Esophagus mucosa (tissue), 1 donor: ENCODE measurements around the gene PLVAP. TPM values are rescaled to one million over a fixed set of nuclear protein-coding genes. Genes with fewer than 3 reads are reported as not detected.
A peak's percentile ranks its signal among the peaks of the same experiment; 100 is the strongest.

Experiments
- ATAC-seq: fragments of 200-7000 bp; cut with Tn5 transposase; one replicate; pipeline ENCODE4 v1.9.1; 2020
- total RNA-seq: library from RNA; stranded (reverse); gene quantifications from one replicate; pipeline ENCODE4 v1.2.4, GENCODE V29; 2023
- donor health status: DM: yes; HTN: yes; CAD: no.

The PLVAP gene
- total RNA-seq, 1 donor from 2014 or later: 22.6 TPM

DNA sequence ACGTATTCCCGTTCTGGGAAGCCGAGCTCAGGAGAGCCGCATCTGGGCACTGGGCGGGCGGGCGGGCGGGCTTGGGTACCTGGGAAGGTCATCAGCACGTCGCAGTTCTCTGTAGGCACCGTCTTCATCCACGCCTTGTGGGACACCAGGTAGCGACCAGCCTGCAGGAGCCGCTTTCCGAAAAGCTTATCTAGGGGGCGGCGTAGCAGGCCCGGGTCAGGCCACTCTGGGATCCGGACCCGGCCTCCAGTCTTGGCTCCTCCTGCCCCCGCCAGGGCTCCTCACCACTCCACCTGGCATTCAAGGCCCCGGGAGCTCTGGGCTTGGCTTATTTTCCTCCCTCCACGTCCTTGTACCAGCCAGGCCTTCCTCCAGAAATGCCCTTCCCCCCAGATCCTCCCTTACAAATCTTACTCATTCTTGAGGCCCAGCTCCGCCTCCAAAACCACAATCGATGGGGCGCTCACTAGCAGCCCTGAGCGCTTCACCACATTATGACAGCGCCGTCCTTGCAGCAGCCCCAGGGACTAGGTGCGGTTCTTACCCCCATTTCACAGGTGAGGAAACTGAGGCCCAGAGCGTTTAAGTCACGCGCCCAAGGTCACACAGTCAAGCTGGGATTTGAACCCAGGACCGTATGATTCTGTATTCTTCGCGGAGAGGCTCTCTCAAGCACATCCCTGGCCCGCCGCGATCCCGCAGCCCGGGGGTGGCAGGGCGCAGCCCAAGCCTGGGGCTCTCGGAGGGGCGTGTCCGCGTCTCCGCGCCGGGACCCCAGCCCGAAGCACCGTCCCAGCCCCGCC is 43.3 kb downstream of the PLVAP start:
- ATAC-seq: peak; percentile 24

DNA sequence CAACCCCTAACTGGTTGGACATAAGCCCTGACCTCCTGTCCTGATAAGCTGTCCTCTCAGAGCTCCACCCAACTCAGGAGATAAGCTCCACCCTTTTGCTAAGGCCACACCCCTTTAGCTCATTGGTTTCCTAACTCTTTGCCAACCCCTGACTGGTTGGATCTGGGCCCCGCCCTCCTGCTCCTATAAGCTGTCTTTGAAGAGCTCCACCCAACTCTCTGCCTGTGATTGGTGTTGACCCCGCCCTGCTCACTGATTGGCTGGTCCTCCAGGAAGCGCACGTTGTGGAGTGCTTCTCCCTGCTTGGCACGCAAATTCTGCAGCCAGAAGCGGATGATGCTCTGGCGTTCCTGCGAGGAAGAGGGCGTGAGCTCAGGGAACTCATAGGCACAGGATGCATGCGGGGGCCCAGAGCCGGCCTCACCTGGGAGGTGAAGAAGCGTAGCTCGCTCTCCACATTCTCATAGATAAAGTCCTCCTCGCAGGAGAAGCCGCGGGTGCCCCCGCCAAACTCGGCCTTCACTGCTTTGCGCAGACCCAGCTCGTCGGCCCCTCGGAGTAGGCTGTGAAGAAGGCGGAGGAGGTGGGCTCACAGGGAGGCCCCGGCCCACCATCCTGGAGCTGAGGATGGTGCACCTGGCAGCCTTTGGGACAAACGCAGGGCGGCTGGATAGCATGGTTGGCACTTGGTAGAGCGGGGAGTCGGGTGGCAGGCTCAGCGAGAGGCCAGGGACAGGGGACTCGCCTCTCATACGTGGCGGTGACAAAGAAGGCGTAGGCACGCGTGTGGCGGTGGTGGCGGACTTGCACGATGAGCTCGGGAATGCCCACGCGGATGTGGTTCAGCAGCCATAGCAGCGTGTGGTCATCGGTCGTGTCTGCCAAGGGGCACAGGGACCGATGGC is 44.2 kb downstream of the PLVAP start:
- no peak for ATAC-seq

DNA sequence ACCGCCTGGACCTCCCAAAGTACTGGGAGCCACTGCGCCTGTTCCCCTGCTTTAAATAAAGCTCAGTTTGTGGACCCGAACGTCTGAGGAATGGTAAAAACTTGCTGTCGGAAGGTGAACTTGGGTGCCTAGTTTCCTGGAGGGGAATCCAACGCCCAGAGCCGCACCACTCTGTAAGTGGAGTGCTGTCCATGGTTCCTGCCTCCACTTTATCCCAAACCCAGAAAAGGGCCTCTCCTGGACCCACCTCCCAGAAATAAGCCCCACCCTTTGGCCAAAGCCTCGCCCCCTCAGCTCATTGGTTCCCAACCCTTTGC is 44.8 kb downstream of the PLVAP start:
- ATAC-seq: no peak

DNA sequence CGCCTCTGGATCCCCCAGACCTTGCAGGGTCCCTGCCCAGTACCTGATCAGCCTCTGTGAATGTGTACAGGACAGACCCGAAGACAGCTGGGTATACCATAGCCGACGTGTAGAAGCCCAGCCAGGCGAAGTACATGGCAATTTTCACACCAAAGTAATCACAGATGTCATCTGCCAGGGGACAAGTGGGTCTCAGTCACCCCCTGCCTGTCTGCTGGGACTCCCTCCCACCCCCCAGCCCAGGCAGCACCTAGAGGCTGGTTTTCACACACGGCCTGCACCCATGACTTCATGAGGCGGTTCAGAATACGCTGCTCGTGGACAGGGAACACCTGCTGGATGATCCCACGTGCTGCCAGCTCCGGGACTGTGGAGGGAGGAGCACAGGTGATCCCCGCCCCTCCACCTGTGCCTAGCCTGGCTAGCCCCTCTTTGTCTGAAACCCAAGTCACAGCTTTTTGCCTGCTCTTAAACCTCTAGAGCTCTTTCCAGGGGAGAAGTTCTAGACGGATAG is 46.0 kb downstream of the PLVAP start:
- no peak for ATAC-seq

DNA sequence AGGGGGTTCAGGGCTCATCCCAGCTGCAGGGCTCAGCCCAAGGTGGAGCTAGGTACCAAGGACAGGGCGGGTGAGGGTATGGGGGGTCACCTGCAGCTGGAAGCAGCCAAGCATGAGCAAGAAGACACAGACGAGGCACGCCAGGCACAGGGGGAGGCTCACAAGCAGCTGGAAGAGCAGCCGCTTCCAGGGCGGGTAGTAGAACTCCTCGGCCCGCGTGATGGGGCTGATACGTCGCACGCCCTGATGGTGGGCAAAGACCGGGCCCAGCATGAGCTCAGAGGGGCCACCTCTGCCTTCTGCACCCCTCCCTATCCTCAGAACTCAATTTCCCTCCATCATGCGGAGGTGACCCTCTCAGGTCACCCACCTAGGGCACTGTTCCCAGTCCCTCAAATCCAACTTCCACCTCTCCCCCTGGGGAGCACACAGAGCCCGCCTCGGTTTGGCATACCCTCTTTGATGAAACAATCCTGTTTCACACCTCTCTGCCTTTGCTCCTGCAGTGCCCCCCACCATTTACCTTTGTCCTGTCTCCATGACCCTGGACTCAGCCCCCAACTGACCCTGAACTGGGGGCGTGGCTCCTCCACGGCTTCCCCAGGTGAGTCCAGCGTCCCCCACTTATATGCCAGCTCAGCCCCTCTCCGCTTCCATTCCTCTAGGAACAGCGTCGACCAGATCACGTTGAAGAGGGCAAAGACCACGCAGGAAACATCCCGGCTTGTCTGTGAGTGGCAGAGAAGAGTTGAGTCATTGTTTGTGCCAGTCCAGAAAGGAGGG is 46.7 kb downstream of the PLVAP start:
- ATAC-seq: no peak

DNA sequence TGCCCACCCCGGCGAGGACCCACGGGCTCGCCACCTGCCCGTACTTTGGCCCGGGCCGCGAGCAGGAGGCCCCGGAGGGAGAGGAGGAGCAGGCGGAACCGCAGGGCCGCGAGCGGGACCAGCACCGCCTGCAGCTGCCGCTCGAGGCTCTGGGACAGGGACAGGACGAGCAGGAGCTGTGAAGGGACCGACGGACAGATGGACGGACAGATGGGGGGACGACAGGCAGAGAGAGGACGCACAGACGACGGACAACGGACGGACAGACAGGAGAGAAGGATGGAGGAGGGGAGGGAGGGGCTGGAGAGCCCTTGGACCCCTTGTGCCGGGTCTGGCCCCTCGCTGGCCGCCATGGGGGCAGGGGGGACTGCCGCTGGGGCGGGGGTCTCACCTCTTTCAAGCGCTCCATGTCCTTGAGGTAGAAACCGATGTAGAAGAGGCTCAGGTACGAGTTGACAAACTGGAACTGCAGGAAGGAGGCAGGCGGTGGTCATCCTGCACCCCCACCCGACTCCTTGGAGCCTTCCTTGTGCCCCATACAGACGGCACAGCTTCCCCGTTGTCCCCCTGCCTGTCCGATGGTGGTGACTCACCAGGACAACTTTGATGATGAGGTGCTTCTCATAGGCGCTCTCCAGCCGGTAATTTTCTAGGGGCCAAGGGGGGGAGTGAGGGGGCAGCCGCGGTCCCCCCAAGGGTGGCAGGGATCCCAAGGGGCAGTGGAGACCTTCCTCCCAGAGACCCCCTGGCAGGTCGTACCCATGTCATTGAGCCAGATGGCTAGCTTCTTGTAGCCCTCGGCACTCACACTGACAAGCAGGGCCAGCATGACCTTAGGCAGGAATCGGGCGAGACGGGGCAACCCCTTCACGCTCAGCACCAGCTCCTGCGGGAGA is 47.5 kb downstream of the PLVAP start:
- ATAC-seq: no peak

DNA sequence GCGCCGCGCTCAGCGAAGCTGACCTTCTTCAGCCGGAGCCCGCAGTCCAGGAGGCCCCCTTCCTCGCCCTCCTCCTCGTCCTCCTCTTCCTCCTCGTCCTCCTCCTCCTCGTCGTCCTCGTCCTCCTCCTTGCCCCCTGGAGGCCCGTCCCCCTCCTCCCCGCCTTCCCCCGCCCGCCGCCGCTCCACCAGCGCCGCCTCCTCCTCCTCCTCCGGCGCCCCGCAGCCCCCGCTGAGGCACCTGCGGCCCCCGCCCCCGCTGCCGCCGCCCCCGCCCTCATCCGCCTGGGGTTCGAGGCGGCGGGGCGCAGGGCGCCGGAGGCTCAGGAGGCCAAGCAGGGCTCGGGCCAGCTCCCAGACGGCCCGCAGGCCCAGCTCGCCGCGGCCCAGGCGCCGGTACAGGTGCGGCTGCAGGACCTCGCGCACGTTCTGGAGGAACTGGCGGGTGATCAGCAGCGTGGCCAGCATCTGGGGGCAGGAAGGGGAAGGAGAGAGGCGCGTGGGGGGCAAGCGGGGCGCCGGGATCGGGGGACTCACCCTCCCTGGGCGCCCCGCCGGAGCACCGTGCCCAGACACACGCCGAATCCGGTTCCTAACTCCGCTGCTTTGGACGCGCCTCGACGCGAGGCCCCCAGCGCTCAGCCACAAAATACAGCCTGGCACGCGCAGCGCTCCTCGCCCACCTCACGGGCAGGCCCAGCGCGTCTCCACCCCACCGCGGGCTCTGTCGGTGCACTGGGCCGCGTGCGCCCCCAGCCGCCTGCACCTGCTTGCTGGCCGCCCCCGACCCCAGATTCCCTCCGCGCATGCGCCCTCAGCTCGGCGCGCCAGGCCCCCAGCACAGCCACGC is 48.4 kb downstream of the PLVAP start:
- ATAC-seq: no peak

DNA sequence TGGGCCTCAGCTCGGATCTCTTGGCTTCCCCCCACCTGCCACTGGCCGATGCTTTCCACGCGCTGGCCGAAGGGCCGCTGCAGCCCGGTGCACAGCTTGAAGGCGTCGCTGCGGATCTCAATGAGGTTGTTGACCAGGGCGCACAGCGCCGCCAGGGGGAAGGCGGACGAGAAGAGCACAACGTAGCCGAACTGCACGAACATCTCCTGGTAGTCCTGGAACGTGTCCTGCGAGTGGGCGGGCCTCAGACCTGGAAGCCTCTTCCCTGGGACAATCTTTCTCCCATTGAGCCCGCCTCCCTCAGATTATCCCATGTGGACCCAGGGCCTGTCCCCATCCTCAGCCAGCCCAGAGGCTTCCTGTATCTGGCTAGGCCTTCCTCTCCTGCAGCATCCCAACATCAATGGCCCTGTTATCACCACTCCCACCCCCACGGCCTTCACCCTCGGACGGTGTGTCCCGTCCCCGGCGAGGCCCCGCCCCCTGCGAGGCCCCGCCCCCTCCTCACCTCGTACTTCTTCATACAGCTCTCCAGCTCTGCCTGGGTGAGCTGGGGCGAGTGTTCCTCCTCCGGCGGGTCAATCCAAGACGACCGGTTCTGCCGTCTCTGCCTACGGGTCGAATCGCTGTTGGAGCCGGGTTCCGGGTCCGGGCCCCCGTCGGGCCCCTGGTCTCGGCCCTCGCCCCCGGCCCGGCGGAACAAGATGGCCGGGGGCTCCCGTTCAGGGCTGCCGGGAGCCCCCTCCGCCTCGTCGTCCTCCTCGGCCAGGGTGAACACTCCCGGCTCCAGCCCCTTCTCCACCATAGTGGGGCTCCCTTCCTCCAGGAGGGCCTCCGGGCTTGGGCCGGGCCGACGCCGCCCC is 49.3 kb downstream of the PLVAP start:
- peak; percentile 67 for ATAC-seq

DNA sequence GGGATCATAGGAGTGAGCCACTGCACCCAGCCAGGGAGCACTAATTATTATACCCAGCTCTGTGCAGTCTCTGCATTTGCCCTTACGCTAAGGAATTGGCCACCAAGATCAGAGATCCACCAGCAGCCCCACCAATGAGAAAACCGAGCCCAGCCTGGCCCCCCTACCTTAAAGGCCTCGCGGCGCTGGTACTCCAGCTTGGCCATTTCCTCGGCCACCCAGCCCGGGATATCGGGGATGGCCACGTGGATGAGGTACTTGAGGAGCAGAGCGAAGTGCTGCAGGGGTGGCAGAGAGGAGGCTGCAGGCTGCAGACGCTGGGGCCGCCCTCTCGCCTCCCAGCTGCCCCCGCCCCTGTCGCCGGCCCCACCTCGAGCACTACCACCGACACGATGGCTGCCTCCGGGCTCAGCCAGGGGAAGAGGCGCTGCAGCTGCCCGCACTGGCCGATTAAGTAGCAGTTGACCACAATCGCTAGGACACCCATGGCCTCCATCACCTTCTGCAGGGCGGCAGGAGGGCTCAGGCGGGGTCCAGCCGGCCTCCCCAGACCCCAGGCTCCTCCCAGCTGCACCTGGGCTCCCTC is 50.0 kb downstream of the PLVAP start:
- ATAC-seq: no peak

DNA sequence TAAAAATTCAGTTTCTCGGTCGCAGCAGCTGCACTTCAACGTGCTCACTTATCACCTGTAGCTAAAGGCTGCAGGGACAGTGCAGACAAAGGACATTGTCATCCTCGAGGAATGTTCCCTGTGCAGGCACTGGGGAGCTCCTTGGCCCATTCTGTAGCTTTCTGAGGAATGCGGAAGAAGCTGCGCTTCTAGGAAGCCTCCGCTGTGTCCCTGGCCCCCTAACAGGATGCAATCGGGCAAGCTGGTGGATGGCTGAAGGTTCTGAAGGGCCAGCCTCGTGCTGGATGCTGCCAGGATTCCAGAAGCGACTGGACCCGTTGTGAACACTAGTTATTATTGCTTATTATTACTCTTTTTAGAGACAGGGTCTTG is 50.6 kb downstream of the PLVAP start:
- no peak for ATAC-seq

DNA sequence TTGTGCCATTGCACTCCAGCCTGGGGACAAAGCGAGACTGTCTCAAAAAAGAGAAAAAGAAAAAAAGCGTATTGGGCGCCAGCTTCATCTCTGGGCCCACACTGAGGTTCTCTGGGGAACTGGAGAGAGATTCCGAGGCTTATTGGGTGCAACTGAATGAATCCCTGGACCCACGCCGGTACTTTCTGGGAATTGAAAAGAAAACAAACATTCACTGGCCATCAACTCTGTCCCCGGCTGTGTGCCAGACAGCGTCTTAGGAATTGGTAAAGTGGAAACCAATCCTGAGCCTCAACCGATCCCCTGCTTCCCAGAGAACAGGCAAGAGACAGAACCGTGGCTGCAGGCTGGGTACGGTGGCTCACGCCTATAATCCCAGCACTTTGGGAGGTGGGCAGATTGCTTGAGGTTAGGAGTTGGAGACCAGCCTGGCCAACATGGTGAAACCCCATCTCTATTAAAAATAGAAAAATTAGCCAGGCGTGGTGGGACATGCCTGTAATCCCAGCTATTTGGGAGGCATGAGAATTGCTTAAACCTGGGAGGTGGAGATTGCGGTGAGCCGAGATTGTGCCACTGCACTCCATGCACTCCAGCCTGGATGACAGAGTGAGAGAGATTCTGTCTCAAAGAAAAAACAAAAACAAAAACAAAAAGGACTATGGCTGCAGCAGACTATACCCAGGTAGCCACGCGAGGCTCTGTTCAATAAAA is 51.1 kb downstream of the PLVAP start:
- ATAC-seq: no peak

DNA sequence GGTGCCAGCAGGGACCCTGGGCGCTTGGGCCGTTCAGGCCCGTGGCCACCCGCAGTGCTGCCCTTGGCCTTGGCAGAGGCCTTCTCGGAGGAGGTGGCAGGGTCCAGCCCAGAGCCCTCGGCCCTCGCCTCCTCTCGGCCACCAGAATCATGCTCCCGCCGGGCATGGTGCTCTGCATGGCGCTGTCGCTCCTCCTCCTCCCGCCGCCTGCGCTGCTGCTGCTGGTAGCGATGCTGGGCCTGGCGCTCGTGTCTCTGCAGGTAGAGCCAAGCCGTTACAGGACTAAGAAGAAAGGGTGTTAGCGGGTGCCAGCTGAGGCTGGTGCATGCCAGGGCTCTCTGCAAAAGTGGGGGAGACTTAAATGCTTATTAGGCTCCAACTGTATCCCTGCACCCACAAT is 52.0 kb downstream of the PLVAP start:
- no peak for ATAC-seq

DNA sequence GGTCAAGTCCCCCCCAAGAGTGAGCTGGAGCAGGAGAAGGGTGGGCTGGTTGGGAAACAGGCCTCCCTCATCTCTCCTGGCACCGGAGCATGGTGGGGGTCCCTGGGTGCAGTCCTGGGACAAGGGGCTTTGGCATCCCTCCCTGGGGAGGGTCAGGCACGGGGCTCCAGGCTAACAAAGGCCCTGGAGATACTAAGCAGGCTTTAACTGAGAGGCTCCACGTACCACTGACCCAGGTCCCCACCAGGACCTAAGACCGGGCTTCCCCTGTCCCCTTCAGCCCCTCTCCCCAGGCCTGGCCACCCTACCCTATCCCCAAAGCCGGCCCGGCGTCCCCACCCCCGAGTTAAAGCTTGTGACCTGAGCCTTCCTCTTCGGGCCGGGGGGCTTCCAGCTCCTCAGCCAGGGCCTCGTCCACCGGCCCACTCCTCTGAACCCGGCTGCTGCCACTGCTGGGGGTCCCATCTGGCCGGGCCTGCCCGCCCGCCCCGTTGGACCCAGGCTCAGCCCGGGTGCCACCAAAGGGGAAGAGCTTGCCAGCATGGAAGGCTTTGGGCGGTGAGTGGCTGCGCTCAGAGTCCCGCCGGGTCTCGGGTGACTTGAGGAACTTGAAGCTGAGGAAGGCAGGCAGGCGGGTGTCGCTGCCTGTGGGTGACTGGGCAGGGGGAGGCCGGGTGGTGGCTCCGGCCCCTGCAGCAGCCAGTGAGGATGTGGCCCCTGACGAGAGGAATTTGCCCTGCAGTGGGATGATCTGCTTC is 52.6 kb downstream of the PLVAP start:
- ATAC-seq: no peak

DNA sequence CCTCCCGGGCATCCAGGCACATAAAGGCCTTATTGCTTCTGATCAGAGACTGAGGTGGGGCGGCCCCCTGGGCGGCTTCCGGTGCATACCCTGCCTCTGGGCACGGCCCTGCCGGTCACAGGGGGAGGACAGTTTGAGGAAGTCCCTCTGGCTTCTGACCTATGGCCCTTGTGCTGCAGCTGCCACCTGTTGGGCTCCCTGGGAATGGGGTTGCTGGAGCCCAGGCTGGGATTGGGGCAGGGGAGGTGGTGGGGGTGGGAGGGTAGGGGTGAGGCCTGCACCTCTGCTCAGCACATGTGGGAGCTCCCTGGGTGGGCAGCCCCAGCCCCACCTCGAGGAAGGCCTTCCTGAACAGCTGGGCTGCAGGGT is 53.2 kb downstream of the PLVAP start:
- ATAC-seq: no peak

DNA sequence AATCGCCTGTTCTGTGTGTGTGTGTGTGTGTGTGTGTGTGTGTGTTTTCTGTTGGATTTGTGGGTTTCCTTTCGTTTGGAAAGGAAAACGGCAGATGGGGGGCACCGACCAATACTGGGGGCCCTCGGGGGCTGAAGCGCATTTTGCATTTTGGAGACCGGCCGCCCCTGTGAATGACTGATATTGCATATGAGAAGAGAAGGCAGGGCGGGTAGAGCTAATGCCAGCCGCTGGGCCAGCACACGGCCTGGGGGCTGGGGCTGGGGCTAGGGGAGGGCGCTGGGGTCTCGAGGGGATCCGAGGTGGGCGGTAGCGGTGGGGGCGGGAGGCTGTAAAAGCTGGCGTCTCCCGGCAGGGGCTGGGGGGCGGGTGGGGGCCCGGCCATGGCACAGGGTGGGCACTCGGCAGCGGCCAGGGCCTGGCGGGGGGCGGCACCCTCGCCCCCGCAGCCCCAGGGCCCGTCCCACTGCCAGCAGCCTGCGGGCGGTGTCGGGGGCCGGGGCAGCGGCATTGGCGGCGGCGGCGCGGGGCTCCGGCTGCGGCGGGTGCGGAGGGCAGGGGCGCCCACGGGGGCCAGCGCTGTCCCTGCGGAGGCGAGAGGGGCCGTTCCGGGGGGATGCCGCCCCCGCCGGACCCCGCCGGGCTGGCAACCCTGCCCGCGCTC is 53.7 kb downstream of the PLVAP start:
- ATAC-seq: no peak

DNA sequence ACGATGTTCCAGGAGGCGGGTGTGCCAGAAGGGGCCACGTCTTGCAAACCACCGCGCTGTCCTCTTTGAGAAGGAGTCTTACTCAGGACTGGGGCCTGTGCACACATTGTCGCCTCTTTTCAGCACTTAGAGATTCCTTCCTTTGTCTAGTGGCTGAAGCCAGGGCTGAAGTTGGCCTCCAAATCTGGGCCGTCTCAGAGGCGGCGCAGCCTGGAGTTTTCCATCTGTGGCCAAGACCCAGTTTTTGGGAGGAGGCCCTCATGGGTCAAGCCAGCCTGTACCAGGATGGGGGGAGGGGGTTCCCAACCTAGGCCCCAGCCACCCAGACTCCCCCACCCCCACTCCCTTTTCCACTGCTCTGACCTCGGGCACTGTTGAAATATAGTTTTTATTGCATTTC is 54.3 kb downstream of the PLVAP start:
- no peak for ATAC-seq

DNA sequence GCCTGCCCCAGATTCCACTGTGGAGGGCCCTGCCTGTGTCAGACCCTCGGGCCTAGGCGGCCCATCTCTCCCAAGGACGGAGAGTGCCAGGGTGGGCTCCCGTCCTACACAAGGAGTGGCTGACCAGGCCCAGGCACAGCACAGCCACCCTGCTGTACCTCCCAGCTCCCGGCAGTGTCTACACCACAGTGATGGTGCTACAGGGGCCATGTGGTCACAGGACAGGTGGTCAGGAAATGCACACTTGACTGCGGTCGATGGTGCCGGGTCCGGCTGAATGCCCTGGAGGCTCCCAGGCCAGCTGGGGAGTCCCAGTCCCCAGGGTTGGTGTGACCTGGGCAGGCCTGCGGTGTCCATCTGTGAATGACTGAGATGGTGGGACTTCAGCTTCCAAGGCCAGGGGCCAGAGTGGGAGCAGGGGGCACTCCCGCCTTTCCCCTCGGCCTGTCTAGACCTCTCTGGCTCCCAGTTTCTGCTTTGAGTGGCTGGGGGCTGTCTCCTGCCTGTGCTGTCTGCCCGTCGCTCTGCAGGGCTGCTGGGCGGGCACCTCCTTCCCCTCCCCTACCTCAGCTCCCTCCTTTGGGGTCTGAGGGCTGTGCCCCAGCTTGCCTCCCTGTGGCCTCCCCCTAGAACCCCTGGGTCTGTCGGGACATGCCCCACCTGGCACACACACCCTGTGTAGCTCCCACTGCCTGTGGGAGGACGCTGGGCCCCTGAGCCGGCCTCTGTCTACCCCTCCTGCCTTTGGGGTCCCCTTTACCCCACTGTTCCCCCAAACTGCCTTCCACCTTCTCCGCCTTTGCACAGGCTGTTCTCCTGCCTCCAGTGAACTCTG is 55.3 kb downstream of the PLVAP start:
- no peak for ATAC-seq
